LHCN-M2 (cell line): ENCODE measurements around the gene C10orf67. TPM values are rescaled to one million over a fixed set of nuclear protein-coding genes. Genes with fewer than 3 reads are reported as not detected.
"Not testable (repeated sequence)": the region's sequence is repeated elsewhere in the genome, so short reads cannot be mapped to it uniquely, and the experiment has no call there.

Source experiments
- DNase-seq: peaks from one replicate; pipeline ENCODE4 v3.0.0-alpha.2; 2012; ENCODE audit warnings: low read depth
- polyA plus RNA-seq: library from polyadenylated mRNA; unstranded; fragments of >200 nt; gene quantifications from one replicate; pipeline ENCODE4 v1.2.1, GENCODE V29; 2012; ENCODE audit warnings: missing spikeins
- total RNA-seq: library from RNA; depleted of rRNA; stranded (reverse); fragments of >200 nt; gene quantifications from 2 replicates; pipeline ENCODE4 v1.2.3, GENCODE V29; 2014; rRNA removed

C10orf67 gene
- total RNA-seq = 0.11 and 0.19 TPM in 2 replicates
- not detected for polyA plus RNA-seq

DNA sequence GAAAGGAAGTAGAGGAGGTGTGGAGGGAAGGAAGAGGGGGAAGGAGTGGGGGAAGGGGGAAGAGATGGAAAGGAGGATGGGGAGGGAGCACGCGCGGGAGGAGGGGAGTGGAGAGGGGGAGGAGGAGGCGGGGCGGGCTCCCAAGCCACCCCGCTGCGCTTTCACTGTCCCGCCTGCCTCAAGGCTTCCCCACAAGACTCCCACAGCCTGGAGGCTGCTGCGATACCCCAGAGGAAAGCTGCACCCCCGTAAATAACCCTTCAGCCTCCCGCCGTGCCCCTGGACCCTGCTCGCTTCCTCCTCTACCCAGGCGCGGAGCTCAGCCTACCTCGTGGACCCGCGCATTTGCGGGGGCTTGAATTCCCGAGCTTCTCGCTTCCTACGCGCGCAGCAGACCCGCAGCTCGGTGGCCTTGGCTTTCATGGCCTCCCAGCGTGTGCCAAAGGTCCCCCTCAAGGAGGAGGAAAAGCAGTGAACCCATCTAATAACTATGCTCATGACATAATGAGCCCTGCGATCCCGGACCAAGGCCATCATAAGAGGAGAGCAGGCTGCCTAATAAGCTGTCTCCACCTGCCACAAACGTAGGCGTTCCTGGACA is at the start of gene C10orf67:
C10orf67 (minus strand) TSS at position 557 of the 601 bp plus-strand sequence; CDS start at position 534, 23 bp downstream.
- no peak for DNase-seq

DNA sequence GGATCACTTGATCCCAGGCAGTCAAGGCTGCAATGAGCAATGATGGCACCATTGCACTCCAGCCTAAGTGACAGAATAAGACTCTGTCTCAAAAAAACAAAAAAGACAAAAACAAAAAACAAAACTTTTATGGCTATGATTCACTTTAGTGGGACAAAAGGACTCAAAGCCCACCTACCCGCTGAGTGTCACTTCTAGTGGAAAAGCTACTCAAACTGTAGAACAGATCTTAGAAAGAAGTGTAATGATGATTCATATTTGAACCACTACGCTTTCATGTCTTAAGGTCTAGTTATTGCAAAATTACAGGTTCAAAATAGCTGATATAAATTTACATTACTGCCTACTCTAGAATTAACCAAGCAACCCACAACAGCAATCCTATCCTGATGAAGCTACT is 47.2 kb upstream of the C10orf67 start:
- DNase-seq = no peak

DNA sequence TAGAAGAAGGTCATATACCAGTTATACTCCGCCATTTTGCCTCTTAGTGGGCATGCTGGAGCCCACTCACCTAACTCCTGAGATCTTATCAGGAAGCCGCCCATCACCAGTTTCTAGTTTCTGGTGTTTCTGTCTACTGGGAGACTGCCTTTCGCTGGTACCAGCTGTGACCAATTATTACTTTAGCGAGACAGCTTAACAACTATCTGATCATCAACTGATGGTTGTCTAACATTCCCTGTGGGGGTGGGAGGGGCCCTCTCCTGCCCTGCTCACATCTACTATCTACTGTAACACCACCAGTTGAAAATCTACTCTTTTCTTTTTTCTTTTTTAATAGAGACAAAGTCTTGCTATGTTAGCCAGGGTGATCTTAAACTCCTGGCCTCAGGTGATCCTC is 46.2 kb upstream of the C10orf67 start:
- DNase-seq = no peak

DNA sequence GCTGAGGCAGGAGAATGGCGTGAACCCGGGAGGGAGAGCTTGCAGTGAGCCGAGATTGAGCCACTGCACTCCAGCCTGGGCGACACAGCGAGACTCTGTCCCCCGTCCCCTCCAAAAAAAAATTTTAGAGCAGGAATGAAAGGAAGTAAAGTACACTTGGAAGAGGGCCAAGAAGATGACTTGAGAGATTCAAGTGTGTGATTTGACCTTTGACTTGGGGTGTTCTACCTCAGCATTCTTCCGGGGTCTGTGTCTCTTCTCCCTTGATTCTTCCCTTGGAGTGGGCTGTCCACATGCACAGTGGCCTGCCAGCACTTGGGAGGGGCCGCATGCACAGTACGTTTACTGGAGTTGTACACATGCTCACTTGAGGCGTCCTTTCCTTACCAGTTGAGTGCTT is 45.8 kb upstream of the C10orf67 start:
- DNase-seq = not testable (repeated sequence)

DNA sequence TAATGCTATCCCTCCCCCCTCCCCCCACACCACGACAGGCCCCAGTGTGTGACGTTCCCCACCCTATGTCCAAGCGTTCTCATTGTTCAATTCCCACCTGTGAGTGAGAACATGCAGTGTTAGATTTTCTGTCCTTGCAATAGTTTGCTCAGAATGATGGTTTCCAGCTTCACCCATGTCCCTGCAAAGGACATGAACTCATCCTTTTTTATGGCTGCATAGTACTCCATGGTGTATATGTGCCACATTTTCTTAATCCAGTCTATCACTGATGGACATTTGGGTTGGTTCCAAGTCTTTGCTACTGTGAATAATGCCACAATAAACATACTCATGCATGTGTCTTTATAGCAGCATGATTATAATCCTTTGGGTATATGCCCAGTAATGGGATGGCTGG is 42.9 kb upstream of the C10orf67 start:
- not testable (repeated sequence) for DNase-seq

DNA sequence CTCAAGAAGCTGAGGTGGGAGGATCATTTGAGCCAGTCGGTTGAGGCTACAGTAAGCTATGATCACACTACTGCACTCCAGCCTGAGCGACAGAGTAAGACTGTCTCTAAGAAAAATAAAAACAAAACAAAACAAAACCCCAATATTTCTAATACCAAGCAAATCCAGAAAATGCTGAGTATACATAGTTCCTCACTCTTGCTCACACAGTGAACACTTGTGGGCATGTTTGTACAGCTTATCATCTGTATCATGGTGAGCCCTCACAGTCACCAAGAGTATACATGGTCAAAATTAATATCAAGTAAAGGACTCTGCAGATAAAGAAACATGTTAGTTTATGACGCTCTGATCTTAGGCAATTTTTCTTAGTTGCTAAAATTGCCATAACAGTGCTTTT is 41.5 kb upstream of the C10orf67 start:
- no peak for DNase-seq

DNA sequence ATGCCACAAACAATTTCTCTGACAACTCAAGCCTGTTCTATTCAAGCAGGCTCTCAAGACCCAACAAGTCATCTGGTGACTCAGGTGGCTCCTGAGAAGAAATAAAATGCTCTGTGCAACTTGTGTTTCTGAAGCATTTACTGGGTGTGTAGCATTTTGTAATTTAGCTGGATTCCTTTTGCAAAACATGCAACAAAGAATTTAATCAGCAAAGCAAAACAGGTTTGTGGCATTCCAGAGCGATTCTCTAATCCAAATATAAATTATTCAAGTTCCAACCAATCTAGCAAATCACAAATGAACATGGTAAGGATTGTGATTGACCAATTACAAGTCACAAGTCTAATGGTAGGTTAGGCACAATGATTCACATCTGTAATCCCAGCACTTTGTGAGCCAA is 39.8 kb upstream of the C10orf67 start:
- no peak for DNase-seq

DNA sequence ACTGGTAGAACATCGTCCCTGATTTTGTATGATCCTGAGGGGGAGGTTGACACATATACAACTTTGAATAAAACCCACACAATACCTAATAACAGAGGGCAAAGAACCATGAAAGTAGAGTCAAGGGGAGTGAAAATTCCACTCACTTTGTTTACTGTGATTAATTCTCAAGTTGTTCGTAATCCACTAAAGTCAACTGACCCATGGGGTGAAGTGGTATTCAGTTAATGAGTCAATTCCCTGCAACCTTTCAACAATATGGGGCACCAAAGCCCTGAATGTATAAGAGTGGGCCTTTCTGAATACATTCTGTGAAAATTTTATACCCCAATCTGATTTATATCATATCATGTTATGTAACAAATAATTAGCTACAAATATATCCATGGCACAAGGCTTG is 39.0 kb upstream of the C10orf67 start:
- DNase-seq = no peak

DNA sequence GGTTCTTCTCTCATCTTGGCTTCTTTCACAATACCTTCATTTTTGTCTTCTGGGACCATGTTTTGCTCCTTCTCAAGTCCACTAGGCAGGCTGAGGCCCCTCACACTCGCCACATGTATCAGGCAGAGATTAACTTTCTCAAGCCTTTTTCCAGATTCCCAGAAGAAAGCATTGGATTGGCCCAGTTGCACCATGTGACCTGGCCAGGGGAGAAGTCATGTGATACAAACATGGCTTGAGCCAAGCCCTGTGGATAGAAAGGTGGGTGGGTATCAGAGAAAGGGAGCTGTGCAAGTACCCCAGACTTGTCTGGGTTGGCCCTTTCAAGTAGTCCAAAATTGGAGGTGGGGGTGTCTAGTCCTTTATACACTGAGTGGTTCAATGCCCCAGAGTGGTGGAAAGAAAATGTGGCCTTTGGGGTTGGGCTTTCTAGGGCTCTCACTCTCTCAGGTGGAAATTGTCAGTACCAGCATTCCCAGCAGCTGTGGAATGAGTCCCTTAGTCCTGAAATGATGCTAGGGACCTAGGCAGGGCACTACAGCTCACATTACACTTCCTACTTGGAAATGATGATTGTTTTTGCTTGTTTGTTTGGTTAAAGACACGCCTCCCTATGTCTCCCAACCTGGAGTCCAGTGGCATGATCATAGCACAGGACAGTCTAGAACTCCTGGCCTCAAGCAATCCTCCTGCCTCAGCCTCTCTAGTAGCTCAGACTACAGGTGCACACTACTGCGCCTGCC is 36.9 kb upstream of the C10orf67 start:
- no peak for DNase-seq

DNA sequence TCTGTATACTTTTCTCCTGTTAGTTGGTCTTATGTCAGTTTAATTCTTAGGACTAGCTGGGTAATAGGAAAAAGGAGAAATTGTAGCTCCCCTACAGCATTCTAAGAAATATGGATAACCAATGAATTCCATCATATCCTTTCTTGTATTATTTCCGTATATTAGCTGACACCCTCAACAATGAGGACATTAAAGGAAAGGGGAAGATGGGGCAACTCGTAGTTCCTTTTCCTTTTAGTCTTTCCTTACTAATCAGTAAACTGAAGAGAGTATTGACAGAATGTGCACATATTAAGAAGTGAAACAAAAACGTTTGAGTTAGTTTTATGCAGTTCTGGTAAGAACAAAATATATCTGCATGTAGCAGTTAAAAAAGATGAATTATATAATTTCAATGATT is 35.1 kb upstream of the C10orf67 start:
- DNase-seq = no peak

DNA sequence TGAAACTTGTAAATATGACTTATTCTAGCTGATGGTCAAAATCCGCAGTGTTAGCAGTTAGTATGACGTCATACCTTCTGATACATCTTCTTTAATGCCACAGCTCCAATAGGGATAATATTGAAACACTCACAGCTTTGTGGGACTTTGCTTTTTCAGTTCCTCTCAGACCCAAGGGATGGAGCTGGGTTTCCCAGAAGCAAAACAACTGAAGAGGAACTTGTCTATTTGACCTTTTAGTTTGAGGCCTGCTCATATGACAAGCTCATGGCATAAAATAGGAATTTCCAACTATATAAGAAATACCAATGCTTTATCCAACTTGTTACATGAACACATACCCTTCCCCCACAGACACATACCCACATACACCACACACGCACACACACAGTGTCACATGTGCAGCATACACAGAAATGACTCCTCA is 31.6 kb upstream of the C10orf67 start:
- DNase-seq = no peak

DNA sequence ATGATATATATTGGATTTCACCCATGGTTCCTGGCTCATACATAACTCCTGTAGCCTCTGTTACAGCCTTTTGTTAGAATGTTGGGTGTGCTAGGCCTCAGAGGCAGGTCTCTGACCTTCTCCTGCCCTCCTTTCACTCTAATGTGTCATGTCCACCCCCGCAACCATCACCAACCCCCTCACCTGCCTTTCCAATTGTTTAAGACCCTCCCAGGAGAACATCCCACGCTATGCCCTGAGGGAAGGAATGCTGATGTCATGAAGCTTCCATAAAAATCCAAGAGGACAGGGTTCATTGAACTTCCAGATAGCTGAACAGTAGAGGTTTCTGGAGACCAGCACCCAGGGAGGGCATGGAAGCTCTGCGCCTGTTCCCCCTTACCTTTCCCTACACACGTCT is 30.8 kb upstream of the C10orf67 start:
- DNase-seq = no peak

DNA sequence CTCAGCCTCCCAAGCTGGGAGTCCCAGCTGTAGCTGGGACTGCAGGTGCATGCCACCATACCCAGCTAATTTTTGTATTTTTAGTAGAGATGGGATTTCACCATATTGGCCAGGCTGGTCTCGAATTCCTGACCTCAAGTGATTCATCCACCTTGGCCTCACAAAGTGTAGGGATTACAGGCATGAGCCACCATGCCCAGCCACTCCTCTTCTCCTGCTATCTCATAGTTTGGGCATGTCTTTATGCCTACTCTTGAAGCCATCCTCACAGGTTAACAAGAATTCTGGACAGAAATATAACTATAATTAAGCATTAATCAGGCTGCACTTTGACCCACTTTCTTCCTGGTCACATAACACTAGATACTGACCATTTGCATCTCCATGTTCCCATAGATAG is 28.6 kb upstream of the C10orf67 start:
- peak; percentile 28 for DNase-seq

DNA sequence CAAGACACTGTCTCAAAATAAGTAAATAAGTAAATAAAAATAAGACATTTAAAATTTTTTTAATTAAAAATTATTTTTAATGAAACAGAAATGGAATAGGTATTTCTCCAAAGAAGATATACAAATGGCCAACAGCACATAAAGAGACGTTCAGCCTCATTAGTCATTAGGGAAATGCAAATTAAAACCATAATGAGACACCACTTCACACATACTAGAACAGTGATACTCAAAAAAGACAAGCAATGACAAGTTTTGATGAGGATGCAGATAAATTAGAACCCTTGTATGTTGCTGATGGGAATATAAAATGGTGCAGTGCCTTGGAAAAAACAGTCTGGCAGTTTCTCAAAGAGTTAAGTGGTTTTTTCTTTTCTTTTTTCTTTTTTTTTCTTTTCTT is 26.5 kb upstream of the C10orf67 start:
- DNase-seq = no peak

DNA sequence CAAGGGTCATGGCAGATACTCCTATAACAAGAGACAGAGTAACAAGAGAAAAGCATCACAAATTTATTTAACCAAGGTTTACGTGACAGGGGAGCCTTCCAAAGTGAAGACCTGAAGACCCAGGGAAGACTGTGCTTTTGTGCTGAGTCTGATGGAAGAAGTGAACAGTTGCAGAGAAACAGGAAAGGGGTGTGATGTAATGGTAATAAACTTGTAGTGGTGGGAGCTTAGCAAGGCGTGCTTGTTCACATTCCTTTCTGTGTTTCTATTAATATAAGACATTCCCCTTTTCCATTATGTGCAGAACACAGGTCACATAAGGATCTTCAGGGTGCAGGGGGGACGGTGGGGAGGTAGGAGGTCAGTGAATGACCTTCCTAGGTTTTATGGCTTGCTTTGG is 25.5 kb upstream of the C10orf67 start:
- DNase-seq = peak; percentile 57

DNA sequence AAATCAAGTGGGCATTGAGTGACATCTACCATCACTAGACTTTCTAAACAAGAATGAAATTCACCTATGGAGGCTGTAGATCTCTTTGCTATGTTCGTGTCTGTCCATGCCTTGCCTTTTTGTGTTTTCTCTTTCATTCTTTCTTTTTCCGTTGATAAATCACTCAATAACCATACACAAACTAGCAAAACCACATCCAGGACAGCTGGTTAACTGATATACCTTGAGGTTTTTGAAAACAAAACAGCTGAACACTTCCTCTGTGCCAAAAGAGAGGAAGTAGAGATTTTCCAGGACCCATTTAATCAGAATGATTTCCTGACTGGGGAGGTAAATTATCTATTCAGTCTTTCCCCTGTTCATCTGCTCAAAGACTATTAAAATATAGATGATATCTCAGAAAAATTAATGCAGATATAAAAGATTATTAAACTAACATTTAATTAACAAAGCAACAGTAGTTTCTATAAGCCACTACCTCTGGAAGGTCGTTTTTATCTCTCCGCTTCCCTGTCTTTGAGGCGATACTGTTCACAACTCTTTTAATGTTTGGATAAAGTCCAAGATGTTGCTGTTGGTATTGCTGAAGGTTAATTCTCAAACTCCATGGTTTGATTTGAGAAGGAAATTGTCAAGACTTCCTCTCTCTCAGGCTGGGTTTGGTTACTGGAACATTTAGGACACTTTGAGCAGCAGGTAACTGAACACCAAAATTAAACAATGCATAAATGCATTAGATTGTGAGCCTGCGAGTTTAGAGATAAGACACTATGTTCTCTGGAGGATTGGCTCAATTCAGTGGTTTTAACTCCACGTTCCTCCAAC is 24.4 kb upstream of the C10orf67 start:
- DNase-seq = peak; percentile 87

DNA sequence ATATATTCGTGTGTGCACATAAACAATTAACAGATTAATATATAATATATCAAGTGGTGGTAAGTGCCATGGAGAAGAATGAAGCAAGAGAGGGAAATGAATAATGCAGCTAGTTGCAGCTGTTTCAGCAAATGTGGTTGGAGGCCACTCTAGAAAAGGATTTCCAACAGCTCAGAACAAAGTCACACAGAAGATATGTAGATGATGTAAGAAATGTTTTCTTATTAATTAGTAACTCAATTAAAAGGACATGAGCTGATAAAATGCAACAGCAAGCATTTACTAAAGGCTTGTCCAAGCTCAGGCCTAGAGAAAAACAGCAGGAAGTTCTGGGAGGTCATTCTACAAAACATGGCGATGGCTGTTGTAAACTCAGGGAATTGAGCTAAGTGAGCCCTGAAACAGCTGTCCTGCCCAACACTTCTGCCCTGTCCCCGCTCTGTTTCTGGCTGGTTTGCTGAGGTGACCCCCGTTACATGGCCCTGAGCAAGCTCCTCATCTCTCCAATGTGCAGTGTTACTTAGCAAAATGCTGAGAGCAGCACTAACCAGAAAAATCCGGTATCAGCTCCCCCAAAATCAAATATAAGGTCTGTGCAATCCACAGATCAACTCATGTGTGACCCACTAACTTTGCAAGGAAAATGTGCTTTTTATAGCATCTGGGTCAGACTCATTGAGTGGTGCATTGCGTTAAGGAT is 23.4 kb upstream of the C10orf67 start:
- peak; percentile 71 for DNase-seq

DNA sequence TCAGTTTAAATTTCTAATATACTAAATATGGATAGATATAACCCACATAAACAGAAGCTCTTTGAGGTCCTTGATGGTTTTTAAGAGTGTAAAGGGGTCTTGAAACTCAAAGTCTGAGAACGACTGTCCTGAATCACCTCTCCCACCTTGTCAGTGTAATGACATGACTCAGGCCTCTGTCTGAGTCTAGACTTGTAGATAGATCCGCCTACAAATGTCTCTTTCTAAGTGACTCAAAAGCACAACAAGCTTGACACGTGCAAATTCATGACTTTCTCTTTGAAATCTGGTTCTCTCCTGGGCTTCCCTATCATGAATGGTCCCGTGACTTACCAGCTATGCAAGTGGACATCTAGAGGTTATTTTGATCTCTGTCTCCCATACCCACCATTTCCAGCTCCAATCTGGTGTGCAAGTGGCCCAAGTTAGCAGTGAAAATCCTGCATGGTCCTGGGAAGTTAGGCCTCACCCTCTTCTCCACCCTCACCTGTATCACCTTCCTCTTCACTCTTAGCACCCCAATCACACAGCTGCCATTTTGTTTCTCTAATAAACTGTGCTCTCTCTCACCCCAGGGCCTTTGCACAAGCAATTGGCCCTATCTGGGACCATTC is 20.9 kb upstream of the C10orf67 start:
- peak; percentile 49 for DNase-seq

DNA sequence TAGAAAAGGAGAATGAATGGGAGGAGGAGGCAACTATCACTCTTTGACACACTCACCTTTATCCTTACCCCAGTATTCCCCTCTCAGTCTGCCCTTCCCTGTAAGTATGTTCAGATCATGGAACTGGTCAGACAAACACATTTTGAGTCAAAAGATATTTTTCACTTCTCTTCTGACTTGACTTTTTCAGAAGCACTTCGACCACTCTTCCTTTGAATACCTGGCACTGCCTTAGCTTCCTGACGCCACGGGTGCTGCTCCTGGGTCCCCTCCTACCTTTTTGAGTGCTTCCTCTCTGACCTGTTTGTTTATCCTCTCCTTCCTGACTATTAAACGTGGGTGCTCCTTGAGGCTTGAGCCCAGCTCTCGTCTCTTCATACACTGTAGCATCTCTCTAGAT is 19.8 kb upstream of the C10orf67 start:
- no peak for DNase-seq

DNA sequence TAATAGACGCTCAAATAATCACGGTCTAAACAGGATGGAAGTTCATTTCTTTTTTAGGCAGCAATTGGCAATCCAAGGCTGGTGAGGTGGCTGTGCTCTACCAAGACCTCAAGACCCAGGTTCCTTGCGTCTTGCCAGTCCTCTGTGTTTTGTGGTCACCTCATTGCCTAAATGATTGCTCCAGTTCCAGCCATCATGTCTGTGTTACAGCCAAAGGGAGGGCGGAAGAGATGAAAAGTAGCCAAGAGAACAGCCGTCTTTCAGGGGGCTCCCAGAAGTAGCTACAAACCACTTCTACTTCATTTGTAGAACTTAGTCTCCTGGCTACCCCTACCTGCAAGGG is 19.2 kb upstream of the C10orf67 start:
- DNase-seq = no peak
